ENCODE results near the gene KDM3A. TPM values are rescaled to one million over a fixed set of nuclear protein-coding genes. Genes with fewer than 3 reads are reported as not detected.

The KDM3A gene
- polyA plus RNA-seq, 1 donor from 2014 or later: 51.2 TPM

DNA sequence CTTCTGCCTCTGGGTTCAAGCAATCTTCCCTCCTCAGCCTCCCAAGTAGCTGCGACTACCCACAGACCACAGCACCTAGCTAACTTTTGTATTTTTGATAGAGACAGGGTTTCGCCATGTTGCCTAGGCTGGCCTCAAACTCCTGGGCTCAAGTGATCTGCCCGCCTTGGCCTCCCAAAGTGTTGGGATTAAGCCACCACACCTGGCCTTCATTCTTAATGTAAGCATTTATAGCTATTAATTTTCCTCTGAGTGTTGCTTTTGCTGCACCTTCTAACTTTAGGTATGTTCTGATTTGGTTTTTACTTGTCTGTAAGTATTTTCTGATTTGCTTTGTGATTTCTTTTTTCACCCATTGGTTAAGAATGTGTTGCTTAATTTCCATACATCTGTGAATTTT, 92.4 kb downstream of the KDM3A start:
- no peaks in the 10 kb centered on the region for H3K79me2 ChIP-seq (replicated peaks; ENCODE audit: insufficient read depth, low read length)
- H3K27ac ChIP-seq (ENCODE audit: low read length): no peak overlapping the region
- H3K4me3 ChIP-seq (ENCODE audit: low read length): no peak overlapping the region
- H3K9me2 ChIP-seq (ENCODE audit: insufficient read depth, low read length): no peaks in the 10 kb centered on the region
- H4K20me1 ChIP-seq (ENCODE audit: insufficient read depth): no peaks in the 10 kb centered on the region
- peaks cover 6% of the 10 kb centered on the region for H3K9me3 ChIP-seq (ENCODE audit: low read length)
- no peak for TF ChIP-seq RAD21 (conservative IDR thresholded peaks at IDR 0.05)
- TF ChIP-seq, protein P1, sequence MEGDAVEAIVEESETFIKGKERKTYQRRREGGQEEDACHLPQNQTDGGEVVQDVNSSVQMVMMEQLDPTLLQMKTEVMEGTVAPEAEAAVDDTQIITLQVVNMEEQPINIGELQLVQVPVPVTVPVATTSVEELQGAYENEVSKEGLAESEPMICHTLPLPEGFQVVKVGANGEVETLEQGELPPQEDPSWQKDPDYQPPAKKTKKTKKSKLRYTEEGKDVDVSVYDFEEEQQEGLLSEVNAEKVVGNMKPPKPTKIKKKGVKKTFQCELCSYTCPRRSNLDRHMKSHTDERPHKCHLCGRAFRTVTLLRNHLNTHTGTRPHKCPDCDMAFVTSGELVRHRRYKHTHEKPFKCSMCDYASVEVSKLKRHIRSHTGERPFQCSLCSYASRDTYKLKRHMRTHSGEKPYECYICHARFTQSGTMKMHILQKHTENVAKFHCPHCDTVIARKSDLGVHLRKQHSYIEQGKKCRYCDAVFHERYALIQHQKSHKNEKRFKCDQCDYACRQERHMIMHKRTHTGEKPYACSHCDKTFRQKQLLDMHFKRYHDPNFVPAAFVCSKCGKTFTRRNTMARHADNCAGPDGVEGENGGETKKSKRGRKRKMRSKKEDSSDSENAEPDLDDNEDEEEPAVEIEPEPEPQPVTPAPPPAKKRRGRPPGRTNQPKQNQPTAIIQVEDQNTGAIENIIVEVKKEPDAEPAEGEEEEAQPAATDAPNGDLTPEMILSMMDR (IDR thresholded peaks at IDR 0.05; ENCODE audit: poor library complexity, severe bottlenecking): no peak
- no peak for TF ChIP-seq EP300 (conservative IDR thresholded peaks at IDR 0.05; ENCODE audit: poor library complexity, severe bottlenecking)
- no peak for TF ChIP-seq POLR2AphosphoS5 (IDR thresholded peaks at IDR 0.05)
- TF ChIP-seq EZH2 (IDR thresholded peaks at IDR 0.05; ENCODE audit: borderline replicate concordance, insufficient read depth, low read length, poor library complexity, severe bottlenecking): no peak
- TF ChIP-seq, protein P2, sequence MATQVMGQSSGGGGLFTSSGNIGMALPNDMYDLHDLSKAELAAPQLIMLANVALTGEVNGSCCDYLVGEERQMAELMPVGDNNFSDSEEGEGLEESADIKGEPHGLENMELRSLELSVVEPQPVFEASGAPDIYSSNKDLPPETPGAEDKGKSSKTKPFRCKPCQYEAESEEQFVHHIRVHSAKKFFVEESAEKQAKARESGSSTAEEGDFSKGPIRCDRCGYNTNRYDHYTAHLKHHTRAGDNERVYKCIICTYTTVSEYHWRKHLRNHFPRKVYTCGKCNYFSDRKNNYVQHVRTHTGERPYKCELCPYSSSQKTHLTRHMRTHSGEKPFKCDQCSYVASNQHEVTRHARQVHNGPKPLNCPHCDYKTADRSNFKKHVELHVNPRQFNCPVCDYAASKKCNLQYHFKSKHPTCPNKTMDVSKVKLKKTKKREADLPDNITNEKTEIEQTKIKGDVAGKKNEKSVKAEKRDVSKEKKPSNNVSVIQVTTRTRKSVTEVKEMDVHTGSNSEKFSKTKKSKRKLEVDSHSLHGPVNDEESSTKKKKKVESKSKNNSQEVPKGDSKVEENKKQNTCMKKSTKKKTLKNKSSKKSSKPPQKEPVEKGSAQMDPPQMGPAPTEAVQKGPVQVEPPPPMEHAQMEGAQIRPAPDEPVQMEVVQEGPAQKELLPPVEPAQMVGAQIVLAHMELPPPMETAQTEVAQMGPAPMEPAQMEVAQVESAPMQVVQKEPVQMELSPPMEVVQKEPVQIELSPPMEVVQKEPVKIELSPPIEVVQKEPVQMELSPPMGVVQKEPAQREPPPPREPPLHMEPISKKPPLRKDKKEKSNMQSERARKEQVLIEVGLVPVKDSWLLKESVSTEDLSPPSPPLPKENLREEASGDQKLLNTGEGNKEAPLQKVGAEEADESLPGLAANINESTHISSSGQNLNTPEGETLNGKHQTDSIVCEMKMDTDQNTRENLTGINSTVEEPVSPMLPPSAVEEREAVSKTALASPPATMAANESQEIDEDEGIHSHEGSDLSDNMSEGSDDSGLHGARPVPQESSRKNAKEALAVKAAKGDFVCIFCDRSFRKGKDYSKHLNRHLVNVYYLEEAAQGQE (IDR thresholded peaks at IDR 0.05; ENCODE audit: borderline replicate concordance): no peak
- no peak for TF ChIP-seq SMC3 (conservative IDR thresholded peaks at IDR 0.05; ENCODE audit: poor library complexity)
- no peak for TF ChIP-seq MXI1 (conservative IDR thresholded peaks at IDR 0.05; ENCODE audit: poor library complexity, severe bottlenecking)
- TF ChIP-seq TAF1 (IDR thresholded peaks at IDR 0.05; ENCODE audit: low read depth): no peak
- no peak overlapping the region for H2AFZ ChIP-seq (ENCODE audit: low read depth, low read length)
- no peak overlapping the region for H3K9ac ChIP-seq (ENCODE audit: low read length)
- H3F3A ChIP-seq (ENCODE audit: insufficient read depth, low read length, poor library complexity, severe bottlenecking): no peaks in the 10 kb centered on the region
- no peaks in the 10 kb centered on the region for H3K36me3 ChIP-seq (ENCODE audit: insufficient read depth, low read length)
- no peaks in the 10 kb centered on the region for H3K27me3 ChIP-seq (ENCODE audit: insufficient read depth, low read depth, low read length)
- H3K4me2 ChIP-seq (ENCODE audit: low read length): no peak overlapping the region

DNA sequence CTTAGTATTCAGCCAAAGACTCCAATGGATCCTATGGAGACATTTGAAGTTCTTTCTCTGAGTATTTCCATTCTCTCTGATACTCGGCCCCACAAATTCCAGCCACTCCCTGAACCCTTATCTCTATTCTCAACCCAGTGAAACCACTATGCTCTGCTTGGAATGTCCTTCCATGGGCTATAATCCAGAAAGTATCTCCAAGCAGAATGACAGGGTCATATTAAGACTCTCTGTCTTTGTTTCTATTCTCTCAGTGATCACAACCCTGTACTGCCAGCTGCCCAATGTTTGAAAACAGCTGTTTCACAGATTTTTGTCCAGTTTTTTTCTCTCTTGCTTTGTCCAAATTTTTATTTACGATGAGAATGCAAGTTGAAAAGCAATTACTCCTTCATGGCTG, 100.2 kb downstream of the KDM3A start:
- Histone ChIP-seq H4K20me1 (ENCODE audit: insufficient read depth) (no peaks in the 10 kb centered on the region), H3K27ac (ENCODE audit: low read length) (no peak overlapping the region), H2AFZ (ENCODE audit: low read depth, low read length) (no peak overlapping the region), H3F3A (ENCODE audit: insufficient read depth, low read length, poor library complexity, severe bottlenecking) (no peaks in the 10 kb centered on the region), H3K4me3 (ENCODE audit: low read length) (no peak overlapping the region), H3K36me3 (ENCODE audit: insufficient read depth, low read length) (no peaks in the 10 kb centered on the region), H3K79me2 (replicated peaks; ENCODE audit: insufficient read depth, low read length) (no peaks in the 10 kb centered on the region), H3K9me3 (ENCODE audit: low read length) (peaks cover 6% of the 10 kb centered on the region), H3K9me2 (ENCODE audit: insufficient read depth, low read length) (no peaks in the 10 kb centered on the region), H3K9ac (ENCODE audit: low read length) (no peak overlapping the region), H3K4me2 (ENCODE audit: low read length) (no peak overlapping the region), H3K27me3 (ENCODE audit: insufficient read depth, low read depth, low read length) (no peaks in the 10 kb centered on the region)
- no peak for TF ChIP-seq POLR2AphosphoS5 (IDR thresholded peaks at IDR 0.05)
- TF ChIP-seq, protein P1 (IDR thresholded peaks at IDR 0.05; ENCODE audit: poor library complexity, severe bottlenecking): no peak
- TF ChIP-seq MXI1 (conservative IDR thresholded peaks at IDR 0.05; ENCODE audit: poor library complexity, severe bottlenecking): no peak
- TF ChIP-seq RAD21 (conservative IDR thresholded peaks at IDR 0.05): no peak
- TF ChIP-seq TAF1 (IDR thresholded peaks at IDR 0.05; ENCODE audit: low read depth): no peak
- no peak for TF ChIP-seq EP300 (conservative IDR thresholded peaks at IDR 0.05; ENCODE audit: poor library complexity, severe bottlenecking)
- no peak for TF ChIP-seq EZH2 (IDR thresholded peaks at IDR 0.05; ENCODE audit: borderline replicate concordance, insufficient read depth, low read length, poor library complexity, severe bottlenecking)
- no peak for TF ChIP-seq SMC3 (conservative IDR thresholded peaks at IDR 0.05; ENCODE audit: poor library complexity)
- TF ChIP-seq, protein P2 (IDR thresholded peaks at IDR 0.05; ENCODE audit: borderline replicate concordance): no peak
